HG03571 (cell line): Measurements from ENCODE around the gene PFN2.
"Not testable (repeated sequence)": the region's sequence is repeated elsewhere in the genome, so short reads cannot be mapped to it uniquely, and the experiment has no call there.

Experiments used
- ATAC-seq: cut with Tn5 transposase; IDR thresholded peaks from one replicate; pipeline ENCODE4 v1.9.1; 2021; ENCODE audit not compliant: unreplicated experiment

PFN2 gene, protein sequence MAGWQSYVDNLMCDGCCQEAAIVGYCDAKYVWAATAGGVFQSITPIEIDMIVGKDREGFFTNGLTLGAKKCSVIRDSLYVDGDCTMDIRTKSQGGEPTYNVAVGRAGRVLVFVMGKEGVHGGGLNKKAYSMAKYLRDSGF

DNA sequence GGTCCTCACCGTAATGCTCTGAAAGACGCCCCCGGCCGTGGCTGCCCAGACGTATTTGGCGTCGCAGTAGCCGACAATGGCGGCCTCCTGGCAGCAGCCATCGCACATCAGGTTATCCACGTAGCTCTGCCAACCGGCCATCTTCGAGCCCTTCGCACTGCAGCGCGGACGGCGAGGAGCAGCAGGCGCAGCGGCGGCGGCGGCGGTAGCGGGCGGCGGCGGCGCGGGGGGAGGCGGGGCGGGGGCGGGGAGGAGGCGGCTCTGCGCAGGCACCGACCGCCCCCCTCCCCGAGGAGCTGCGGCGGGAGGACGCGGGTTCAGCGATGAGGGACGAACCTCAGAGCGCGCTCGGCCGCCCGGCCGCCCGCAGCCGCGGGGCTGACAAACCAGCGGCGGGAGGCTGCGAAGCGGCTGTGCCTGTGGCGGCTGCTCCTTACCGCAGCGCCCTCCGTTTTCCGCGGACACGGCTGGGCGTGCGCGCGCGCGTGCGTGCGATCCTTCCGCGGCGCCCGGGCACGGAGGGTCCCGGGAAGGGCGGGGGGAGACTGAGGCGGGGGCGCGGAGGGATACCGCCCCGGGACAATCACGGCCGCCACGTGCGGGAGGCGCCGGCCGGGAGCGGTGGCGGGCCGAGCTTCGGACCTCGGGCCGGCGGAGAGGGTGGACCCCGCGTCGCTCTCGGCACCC is at the start of gene PFN2:
Gene PFN2 (minus strand): TSS at position 180 of the 687 bp plus-strand sequence. CDS start 39 bp downstream, at position 141.
- ATAC-seq, result peak; percentile 45

DNA sequence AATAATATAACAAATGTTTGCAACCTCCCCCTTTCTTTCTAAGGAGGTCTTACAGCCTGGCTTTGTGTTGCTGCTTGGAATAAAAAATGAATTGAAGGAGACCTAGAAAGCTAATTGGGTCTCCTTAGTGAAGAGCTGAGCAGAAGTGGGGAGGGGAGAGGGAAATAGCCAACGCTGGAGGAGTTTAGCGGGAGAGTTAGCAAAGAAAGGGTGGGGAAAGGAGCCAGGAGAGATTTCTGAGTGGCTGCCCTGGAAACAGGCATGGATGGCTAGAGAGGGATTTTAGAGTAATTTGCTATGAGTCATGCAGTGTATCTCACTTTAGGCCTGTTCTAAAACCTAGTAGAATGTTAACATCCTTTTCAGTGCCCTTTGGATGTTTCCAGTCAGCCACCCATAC is 45.2 kb upstream of the PFN2 start:
- ATAC-seq, result no peak

- no peak for ATAC-seq
Observed at GRCh38 chr3:150014782-150015181, 44.1 kb upstream of the PFN2 start.

GRCh38 chr3:150013801-150014200 is 43.1 kb upstream of the PFN2 start:
- ATAC-seq, result no peak

- no peak for ATAC-seq
Observed at GRCh38 chr3:150006794-150007193, 36.1 kb upstream of the PFN2 start.

DNA sequence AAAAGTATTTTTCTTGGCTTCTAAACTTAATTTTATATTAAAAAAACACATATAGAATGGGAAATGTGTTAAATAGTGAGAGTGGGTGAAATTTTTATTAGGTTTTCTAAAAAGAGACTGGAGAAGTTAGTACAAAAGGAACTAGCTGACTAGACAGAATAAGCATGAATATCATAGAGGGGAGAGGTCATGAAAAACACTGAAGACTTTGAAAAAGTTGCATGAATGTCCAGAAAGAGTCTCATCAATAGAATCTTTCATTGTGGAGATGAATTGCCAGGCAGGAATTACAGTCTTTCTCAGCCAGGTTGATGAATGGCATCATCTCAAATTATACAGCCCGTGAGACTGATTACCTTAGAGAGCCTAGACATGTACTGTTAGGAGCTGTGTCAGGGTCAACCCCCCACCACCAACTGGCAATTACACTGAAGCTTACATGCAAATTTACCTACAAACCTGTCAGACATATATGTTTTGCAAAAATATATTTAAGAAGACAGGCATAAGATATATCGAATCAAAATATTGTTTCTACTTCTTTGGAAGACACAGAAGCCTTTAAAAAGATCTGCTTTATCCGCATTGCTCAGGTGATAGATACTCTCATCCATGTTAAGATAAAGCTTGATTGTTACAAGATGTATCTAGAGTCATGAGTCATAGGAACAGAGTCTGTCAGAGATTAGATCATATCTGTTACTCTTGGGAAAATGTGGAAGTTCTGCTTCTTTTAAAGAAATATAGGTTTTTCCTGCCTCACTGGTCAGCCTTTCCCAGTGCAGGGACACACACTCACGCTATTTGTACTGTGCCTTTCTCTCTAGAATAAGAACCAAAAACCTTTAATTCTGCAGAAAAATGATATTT is 34.8 kb upstream of the PFN2 start:
- no peak for ATAC-seq

- no peak for ATAC-seq
Observed at GRCh38 chr3:150000641-150001040, 29.9 kb upstream of the PFN2 start.

DNA sequence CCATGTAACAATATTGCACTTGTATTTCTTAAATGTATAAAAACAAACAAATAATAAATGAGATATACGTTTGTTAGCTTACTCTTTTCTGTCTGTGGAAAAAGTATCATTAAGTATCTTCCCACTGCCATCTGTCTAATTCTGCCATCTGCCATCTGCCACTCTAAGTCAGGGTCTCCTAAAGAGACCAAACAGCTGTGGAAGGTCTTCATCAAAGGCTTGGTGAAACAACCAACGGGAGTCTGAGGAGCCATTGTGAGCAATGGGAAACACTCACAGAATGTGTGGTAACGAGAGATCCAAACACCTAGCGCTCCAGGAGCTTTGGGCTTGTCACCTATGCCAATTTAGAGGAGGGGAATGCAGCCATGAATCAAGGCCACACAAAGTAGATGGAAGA is 28.7 kb upstream of the PFN2 start:
- no peak for ATAC-seq

DNA sequence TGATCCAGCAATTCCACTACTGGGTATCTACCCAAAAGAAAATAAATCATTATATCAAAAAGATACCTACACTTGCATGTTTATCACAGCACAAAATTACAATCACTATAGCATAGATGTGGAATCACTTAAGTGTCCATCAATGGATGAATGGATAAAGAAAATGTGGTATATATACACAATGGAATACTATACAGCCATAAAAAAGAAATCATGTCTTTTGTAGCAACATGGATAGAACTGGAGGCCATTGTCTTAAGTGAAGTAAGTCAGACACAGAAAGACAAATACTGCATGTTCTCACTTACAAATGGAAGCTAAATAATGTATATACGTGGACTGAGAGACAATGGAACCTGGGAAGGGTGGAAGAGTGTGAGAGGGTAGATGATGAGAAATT is 28.3 kb upstream of the PFN2 start:
- ATAC-seq, result no peak

DNA sequence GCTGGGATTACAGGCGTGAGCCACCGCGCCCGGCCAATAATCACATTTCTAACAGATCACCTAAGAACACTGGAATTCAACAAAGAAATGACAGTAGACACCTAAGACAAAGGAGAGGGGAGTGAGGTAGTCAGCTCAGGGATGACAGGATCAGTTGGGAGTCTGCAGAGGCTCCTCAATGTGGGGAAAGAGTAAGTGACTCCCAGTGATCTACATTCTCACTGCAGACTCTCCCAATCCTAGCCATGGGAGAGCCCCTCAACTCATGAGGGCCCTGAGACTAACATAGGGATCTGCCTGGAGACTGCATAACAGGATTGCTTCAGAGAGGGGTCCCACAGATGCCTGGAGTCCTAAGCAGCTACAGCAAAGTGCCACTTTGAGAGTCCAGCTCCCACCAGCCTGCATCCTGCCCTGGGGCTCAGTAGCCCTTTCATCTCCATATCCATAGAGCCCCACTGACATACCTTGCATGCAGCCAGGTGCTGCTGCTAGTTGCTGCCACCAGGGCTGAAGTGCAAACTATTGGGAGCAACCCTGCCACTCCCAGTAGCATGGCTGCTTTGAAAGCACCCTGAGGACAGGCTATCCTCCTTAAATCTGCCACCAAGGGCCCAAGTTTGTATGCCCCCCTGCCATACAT is 21.8 kb upstream of the PFN2 start:
- ATAC-seq, result no peak

DNA sequence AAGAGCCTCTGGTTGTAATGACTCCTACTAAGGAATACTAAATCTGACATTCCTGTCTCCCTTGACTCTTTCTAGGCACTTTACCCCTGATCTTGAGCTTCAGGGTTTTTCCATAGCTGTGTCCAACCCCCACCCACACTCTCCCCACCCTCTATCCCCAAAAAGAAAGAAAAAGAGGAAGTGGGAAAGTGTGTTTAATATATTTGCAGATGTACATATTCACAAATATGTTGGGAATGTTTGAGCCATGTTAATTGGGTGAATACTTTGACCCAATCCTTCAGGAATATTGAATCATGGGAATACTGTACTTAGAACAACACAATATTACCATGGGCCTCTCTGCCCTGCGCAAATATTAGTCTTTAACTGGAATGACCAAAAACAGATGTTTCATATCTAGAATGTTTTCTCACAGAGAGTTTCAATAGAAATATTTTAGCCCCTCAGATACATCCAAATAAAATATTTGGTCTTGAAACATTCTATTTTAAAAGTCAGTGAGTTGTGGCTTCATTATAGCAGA is 19.8 kb upstream of the PFN2 start:
- ATAC-seq, result no peak

- ATAC-seq, result no peak
Observed at GRCh38 chr3:149989307-149989706, 18.6 kb upstream of the PFN2 start.

DNA sequence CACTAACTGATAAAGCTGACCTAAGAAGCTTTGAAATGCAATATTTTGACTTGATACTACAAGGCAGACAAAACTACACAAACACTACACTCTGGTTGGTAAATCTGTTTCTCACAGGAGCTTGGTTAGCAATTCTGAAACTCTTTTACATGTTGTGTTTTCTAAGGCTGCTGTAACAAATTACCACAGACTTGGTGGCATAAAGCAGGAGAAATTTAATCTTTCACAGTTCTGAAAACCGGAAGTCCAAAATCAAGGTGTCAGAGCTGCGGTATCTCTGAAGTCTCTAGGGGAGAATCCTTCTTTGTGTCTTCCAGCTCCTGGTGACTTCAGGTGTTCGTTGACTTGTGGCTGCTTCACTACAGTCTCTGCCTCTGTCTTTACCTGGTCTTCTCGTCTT is 12.9 kb upstream of the PFN2 start:
- no peak for ATAC-seq

- ATAC-seq, result not testable (repeated sequence)
Observed at GRCh38 chr3:149983053-149983452, 12.4 kb upstream of the PFN2 start.

DNA sequence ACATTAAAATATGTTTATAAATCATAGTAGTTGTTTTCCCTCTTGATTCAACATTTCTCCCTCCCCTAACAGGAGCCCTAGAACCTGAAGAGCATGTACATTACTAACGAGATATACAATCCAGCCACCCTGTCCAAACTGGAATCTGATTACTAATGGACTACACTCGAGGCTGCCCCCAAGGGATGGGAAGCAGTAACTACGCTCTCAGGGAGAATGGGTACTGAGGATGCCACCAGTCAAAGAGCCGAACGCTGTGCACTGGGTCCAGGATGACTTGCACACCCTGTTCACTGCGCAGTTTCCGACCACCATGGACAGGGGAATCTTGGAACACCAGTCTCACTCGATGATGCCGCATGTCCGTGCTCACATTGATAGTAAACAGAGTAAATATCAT is 11.3 kb upstream of the PFN2 start:
- not testable (repeated sequence) for ATAC-seq

DNA sequence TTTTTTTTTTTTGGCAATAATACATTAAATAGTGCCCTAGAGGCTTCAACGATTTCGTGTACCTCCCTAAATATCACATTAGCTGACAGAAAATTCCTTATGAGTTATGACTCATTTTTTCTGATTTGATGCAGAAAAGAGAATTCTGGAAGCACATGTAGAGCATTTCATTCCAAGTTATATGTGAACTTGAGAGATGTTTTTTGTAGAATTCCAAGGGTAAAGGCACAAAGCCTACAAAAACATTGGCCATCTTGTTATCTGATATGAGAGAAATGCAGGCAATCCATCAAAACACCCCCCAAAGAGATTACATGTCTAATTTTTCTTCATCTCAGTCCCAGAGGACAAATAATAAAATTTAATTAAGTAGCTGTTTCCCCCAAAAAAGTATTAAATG is 6.7 kb upstream of the PFN2 start:
- ATAC-seq, result no peak

DNA sequence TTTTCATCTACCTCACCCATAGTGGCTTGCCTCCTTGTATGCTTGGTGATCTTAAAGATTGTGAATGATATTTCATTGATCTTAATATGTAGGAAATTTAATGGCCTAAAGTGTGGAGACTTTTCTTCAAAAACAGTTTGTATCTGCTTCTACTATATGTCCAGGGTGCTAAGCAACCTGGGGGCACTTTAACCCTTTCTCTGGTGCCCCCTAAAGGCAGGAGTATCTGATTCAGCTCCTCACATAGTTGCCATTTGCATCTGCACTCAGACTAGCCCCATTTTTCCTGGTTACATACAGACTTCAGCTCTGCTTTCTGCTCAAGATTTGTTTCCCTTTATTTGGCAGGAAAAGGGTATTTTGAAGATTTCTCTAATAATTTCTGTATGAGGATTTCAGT is 5.2 kb upstream of the PFN2 start:
- no peak for ATAC-seq

DNA sequence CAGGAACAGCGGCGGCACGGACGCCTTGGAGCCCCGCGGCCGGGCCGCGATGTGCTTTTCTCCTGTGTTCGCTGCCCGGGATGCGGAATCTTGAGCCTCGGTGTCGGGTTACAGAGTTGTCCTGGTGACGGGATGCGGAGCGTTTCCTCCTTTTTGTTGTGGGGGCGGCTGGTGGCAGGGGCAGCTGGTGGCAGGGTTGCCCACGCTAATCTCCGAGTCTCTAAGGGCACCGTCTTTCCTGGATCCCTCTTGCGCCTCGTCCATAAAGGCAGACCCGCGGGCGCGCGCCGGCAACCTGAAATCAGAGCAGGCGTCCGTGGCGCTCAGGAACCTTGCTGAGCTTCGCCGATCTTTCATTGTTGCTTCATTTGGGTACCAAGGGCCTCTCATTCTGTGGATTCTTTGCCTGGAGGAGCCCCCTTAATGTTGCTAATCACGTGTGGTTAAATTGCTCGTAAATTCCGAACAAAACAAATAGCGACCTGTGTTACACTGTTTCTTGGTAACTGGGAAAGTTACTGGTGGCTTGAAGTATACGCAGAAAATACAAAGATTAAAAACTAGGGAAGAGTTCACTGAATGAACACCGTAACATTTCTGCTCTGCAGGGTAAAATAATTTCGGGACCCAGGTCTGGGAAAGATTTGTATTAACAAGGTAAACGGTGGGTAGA is 844 bp upstream of the PFN2 start:
- ATAC-seq, result no peak

DNA sequence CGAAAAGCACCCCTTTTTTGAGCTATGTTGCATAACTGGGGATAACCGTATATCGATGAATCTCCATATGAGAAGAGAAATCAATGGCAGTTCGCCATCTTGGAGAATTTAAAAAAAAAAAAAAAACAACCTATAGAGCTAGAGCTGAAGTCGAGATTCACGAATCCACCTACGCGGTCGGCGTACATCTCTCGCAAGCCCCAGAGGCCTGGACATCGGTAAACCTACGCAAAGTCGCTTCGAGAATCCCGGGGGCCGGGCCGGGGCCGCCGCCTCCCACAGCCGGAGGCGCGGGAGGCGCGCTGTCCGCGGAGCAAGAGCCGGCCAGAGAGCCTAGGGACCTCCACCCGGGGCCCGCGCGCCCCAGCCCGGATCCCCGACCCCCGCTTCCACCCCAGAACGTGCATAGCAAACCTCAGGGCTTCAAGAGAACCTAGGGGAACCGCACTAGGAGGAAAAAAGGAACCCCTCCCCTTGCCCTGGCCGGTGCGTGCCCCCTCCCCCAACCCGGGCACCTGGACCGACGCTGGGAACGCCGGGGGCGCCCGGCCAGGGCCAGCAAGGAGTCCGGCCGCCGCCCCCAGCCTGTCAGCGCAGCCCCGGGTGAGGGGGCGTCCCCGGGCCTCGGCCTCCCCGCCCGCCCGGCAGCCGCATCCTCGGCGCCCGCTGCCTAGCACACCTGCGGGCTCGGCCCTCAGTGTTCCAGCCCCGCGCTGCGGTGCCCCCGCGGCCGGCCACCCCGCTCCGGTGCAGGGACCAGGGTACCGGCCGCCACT is 567 bp downstream of the PFN2 start:
- peak; percentile 59 for ATAC-seq
